ENCODE measurements around the gene ANKRD13B. TPM values are rescaled to one million over a fixed set of nuclear protein-coding genes. Genes with fewer than 3 reads are reported as not detected.

Gene ANKRD13B
- polyA plus RNA-seq, 1 donor (not counting 4 experiments of a cell fraction or from before 2014, with no cell fraction given), result 3.7 TPM

DNA sequence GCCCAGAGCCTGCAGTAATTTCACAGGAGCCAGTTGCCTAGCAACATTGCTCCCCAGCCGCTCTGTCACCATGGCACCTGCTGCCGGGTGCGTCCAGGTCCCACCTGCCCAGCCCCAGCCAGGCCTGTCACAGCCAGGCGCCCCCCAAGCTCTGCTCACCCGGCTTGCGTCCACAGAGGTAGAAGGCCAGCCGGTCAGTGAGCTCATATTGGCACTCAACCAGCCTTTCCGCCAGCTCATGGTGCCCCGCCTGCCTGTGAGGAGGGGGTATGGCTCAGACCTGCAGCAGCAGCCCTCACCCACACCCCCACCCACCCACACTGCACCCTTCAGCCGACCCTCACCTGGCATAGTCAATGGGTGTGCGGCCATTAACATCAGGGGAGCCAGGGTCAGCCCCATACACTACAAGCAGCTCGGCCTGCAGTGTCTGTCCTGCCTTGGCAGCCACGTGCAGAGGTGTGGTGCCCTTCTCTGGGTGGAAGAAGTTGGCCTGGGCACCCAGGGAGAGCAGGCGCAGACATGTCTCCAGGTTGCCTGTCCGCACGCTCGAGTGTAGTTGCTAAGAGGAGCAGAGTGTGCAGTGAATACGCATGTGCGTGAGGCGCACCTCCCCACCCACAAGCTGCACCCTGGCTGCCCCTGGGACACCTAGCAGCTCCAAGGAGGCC is 11.2 kb upstream of the ANKRD13B start:
- H3K4me2 ChIP-seq (ENCODE audit: control insufficient read depth, extremely low read depth, insufficient read depth, low read depth, low read length), result peak overlapping the region; percentile 55
- peak overlapping the region; percentile 71 for H3K27ac ChIP-seq (ENCODE audit: control insufficient read depth, insufficient read depth, low read length)
- dilution Hi-C loops (cut with MboI; ENCODE audit: extremely low pct_ligation_motif_present, low sequenced_read_pairs), result no loop called here

DNA sequence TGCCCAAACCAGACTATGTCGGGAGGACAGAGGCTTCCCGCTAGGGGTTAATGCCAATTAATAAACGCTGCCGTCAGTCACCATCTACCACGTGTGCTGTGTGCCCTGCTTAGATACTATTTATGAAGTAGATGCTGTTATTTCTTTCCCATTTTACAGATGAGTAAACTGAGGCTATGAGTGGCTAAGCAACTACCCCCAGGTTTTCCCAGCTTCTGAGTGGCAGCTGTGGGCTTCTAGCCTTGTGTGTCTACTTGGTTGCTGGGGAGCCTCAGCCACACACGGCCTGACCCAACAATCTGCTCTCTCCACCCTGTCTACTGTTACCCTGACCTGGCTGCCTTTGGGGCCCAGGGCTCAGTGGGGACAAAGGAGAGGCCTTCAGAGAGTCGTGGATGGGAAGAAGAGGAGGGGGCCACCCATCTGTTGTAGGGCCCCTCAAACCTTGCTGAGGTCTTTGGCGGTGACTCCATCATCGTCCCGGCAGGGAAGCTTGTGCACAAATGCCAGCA is 10.6 kb upstream of the ANKRD13B start:
- Histone ChIP-seq H3K27me3 (ENCODE audit: control insufficient read depth, extremely low read depth, insufficient read depth, low read length) (no peaks in the 10 kb centered on the region), H3K9me3 (ENCODE audit: control insufficient read depth, low read depth, low read length) (no peaks in the 10 kb centered on the region), H4K20me1 (ENCODE audit: control insufficient read depth, extremely low read depth, insufficient read depth, low read length) (peaks cover 25% of the 10 kb centered on the region), H3K9me1 (ENCODE audit: control insufficient read depth, extremely low read depth, insufficient read depth, low read length) (peaks cover 22% of the 10 kb centered on the region), H2AFZ (ENCODE audit: control insufficient read depth, low read length) (no peak overlapping the region), H3K79me2 (ENCODE audit: control insufficient read depth, insufficient read depth, low read length) (peaks cover 52% of the 10 kb centered on the region), H3K9ac (ENCODE audit: control insufficient read depth, extremely low read depth, insufficient read depth, low read length) (no peak overlapping the region), H3K4me2 (ENCODE audit: control insufficient read depth, extremely low read depth, insufficient read depth, low read depth, low read length) (peak overlapping the region; percentile 55), H3K4me3 (ENCODE audit: control insufficient read depth in 2 of 3, extremely low read depth in 1 of 3, insufficient read depth in 2 of 3, low read depth in 1 of 3, low read length in 3 of 3) (peak overlapping the region in 1 of 3 experiments; percentile 25), H3K4me1 (ENCODE audit: control insufficient read depth, extremely low read depth, insufficient read depth, low read length) (peaks cover 64% of the 10 kb centered on the region), H3K27ac (ENCODE audit: control insufficient read depth, insufficient read depth, low read length) (peak overlapping the region; percentile 71), H3K36me3 (ENCODE audit: control insufficient read depth in 2 of 2, extremely low read depth in 1 of 2, insufficient read depth in 2 of 2, low read length in 2 of 2) (peaks cover 33 to 44% of the 10 kb centered on the region in 2 experiments)
- dilution Hi-C loops (cut with MboI; ENCODE audit: extremely low pct_ligation_motif_present, low sequenced_read_pairs), result no loop called here
- no peak for DNase-seq (ENCODE audit: low read depth, low spot score)
- FAIRE-seq, result no peak
- TF ChIP-seq, protein P1, sequence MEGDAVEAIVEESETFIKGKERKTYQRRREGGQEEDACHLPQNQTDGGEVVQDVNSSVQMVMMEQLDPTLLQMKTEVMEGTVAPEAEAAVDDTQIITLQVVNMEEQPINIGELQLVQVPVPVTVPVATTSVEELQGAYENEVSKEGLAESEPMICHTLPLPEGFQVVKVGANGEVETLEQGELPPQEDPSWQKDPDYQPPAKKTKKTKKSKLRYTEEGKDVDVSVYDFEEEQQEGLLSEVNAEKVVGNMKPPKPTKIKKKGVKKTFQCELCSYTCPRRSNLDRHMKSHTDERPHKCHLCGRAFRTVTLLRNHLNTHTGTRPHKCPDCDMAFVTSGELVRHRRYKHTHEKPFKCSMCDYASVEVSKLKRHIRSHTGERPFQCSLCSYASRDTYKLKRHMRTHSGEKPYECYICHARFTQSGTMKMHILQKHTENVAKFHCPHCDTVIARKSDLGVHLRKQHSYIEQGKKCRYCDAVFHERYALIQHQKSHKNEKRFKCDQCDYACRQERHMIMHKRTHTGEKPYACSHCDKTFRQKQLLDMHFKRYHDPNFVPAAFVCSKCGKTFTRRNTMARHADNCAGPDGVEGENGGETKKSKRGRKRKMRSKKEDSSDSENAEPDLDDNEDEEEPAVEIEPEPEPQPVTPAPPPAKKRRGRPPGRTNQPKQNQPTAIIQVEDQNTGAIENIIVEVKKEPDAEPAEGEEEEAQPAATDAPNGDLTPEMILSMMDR (optimal IDR thresholded peaks at IDR 0.05 in 1 of 3, IDR thresholded peaks at IDR 0.05 in 1 of 3, conservative IDR thresholded peaks at IDR 0.05 in 1 of 3; ENCODE audit: extremely low read depth in 1 of 3, insufficient read depth in 2 of 3, low read length in 3 of 3), result no peak
- no peak for TF ChIP-seq EZH2 (IDR thresholded peaks at IDR 0.05; ENCODE audit: low read length)

More for the DNA sequence above, 11.2 kb upstream of the ANKRD13B start:
- H3K9me3 ChIP-seq (ENCODE audit: control insufficient read depth, low read depth, low read length), result no peaks in the 10 kb centered on the region
- H3K9ac ChIP-seq (ENCODE audit: control insufficient read depth, extremely low read depth, insufficient read depth, low read length), result peak overlapping the region; percentile 4
- H3K4me1 ChIP-seq (ENCODE audit: control insufficient read depth, extremely low read depth, insufficient read depth, low read length), result peaks cover 58% of the 10 kb centered on the region
- peaks cover 46% of the 10 kb centered on the region for H3K79me2 ChIP-seq (ENCODE audit: control insufficient read depth, insufficient read depth, low read length)
- FAIRE-seq (peak; percentile 97), DNase-seq (ENCODE audit: low read depth, low spot score) (no peak)
- H2AFZ ChIP-seq (ENCODE audit: control insufficient read depth, low read length), result no peak overlapping the region
- peaks cover 22% of the 10 kb centered on the region for H3K9me1 ChIP-seq (ENCODE audit: control insufficient read depth, extremely low read depth, insufficient read depth, low read length)
- TF ChIP-seq EZH2 (IDR thresholded peaks at IDR 0.05; ENCODE audit: low read length), result no peak
- TF ChIP-seq, protein P1 (optimal IDR thresholded peaks at IDR 0.05 in 1 of 3, IDR thresholded peaks at IDR 0.05 in 1 of 3, conservative IDR thresholded peaks at IDR 0.05 in 1 of 3; ENCODE audit: extremely low read depth in 1 of 3, insufficient read depth in 2 of 3, low read length in 3 of 3), result no peak
- peaks cover 25% of the 10 kb centered on the region for H4K20me1 ChIP-seq (ENCODE audit: control insufficient read depth, extremely low read depth, insufficient read depth, low read length)
- H3K4me3 ChIP-seq (ENCODE audit: control insufficient read depth in 2 of 3, extremely low read depth in 1 of 3, insufficient read depth in 2 of 3, low read depth in 1 of 3, low read length in 3 of 3), result peak overlapping the region in 1 of 3 experiments; percentile 25
- no peaks in the 10 kb centered on the region for H3K27me3 ChIP-seq (ENCODE audit: control insufficient read depth, extremely low read depth, insufficient read depth, low read length)
- H3K36me3 ChIP-seq (ENCODE audit: control insufficient read depth in 2 of 2, extremely low read depth in 1 of 2, insufficient read depth in 2 of 2, low read length in 2 of 2), result peaks cover 36 to 48% of the 10 kb centered on the region in 2 experiments
